ENCODE data around the gene ALK.

Gene ALK

GRCh38 chr2:29482348-29482747 lies 439.0 kb downstream of the ALK start:
- DNase-seq = no peak

GRCh38 chr2:29481313-29481712 lies 440.1 kb downstream of the ALK start:
- no peak for DNase-seq

- DNase-seq = peak; percentile 90
Measured at GRCh38 chr2:29480426-29480825, 441.0 kb downstream of the ALK start.

- DNase-seq = no peak
Measured at GRCh38 chr2:29479401-29479800, 442.0 kb downstream of the ALK start.

GRCh38 chr2:29478641-29479040 lies 442.7 kb downstream of the ALK start:
- DNase-seq = no peak

- no peak for DNase-seq
Measured at GRCh38 chr2:29477186-29477585, 444.2 kb downstream of the ALK start.

GRCh38 chr2:29475499-29475898 lies 445.9 kb downstream of the ALK start:
- no peak for DNase-seq

GRCh38 chr2:29469961-29470360 lies 451.4 kb downstream of the ALK start:
- DNase-seq = no peak

GRCh38 chr2:29469516-29469915 lies 451.9 kb downstream of the ALK start:
- no peak for DNase-seq

- DNase-seq = no peak
Measured at GRCh38 chr2:29463181-29463900, 458.0 kb downstream of the ALK start.

GRCh38 chr2:29462293-29462692 lies 459.1 kb downstream of the ALK start:
- DNase-seq = no peak

- no peak for DNase-seq
Measured at GRCh38 chr2:29460190-29460589, 461.2 kb downstream of the ALK start.

GRCh38 chr2:29459445-29460179 lies 461.8 kb downstream of the ALK start:
- no peak for DNase-seq

- DNase-seq = no peak
Measured at GRCh38 chr2:29456429-29456828, 465.0 kb downstream of the ALK start.

- DNase-seq = no peak
Measured at GRCh38 chr2:29455200-29455860, 466.1 kb downstream of the ALK start.

- no peak for DNase-seq
Measured at GRCh38 chr2:29452036-29452435, 469.4 kb downstream of the ALK start.

- DNase-seq = no peak
Measured at GRCh38 chr2:29450596-29451222, 470.7 kb downstream of the ALK start.

- no peak for DNase-seq
Measured at GRCh38 chr2:29449499-29449898, 471.9 kb downstream of the ALK start.

GRCh38 chr2:29448096-29448688 lies 473.2 kb downstream of the ALK start:
- DNase-seq = no peak

- no peak for DNase-seq
Measured at GRCh38 chr2:29447513-29447912, 473.9 kb downstream of the ALK start.

GRCh38 chr2:29446847-29447246 lies 474.5 kb downstream of the ALK start:
- DNase-seq = no peak

GRCh38 chr2:29444150-29444549 lies 477.2 kb downstream of the ALK start:
- no peak for DNase-seq

GRCh38 chr2:29443627-29444026 lies 477.8 kb downstream of the ALK start:
- DNase-seq = no peak
